Right lobe of liver (tissue), 4 donors: ENCODE results near the gene HHATL.

Experiments
- CTCF ChIP-seq, 4 donors: fragments of 200-600 bp in 3 of 4; fragments of 450-650 bp in 1 of 4; IDR thresholded peaks; one replicate each; pipeline versions ENCODE4 v1.5.1 to v1.8.0; 2016 to 2022; ENCODE audit warnings: antibody characterized with exemption in 4 of 4, mild to moderate bottlenecking in 2 of 4
- POLR2A ChIP-seq: fragments of 450-650 bp; IDR thresholded peaks from one replicate; pipeline ENCODE4 v1.6.1; 2017; ENCODE audit warnings: antibody characterized with exemption, mild to moderate bottlenecking
- donor health status: DM: no; HTN: no; CAD: no.
- donor health status: DM: no; HTN: no; CAD: no.
- donor health status: DM: no; HTN: yes; CAD: no.

DNA sequence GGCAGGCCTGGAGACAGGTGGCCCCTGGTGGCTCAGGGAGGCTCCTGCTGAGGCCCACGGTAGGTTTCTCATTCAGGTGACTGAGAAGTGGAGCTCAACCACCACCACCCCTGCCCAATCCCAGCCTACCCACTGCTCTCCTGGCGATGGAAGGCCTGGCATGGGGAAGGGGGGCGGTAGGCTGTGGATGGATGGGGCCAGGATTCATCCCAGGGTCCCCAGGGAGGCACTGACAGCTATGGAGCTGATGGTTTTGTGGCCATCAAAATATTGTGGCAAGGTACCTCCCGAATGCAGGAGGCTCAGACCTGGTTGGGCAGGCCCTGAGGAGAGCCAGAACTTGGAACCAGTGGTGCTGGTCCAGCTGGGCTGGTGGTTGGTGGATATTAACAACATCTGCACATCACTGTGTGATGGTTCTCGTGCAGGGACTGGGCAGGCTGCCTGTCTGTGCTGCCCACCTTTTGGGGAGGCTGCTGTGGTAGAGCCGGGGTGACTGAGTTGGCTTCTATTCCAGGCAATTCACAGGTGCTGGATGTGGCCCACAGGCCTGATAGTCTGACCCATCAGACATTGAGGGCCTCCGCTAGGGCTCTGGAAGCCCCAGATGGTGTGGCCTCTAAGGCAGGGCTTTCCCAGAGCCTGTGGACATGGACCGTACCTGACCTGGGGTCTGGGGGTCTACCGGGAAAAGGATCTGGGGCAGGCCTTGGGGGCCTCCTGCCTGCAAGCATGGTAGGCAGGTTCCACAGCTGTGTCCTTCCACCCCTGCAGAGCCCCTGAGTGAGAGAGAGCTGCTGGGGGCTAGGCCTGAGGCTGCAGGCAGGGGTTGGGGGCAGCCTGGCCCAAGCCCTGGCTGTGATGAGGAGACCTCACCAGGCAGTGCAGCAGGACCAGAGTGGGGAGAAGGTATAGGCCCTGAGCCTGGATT lies 45.7 kb downstream of the HHATL start:
- no peak for TF ChIP-seq CTCF (IDR thresholded peaks at IDR 0.05)
- TF ChIP-seq POLR2A = no peak
